Psoas muscle (tissue), 8 donors: Measurements from ENCODE around the gene MOB4. TPM values are rescaled to one million over a fixed set of nuclear protein-coding genes. Genes with fewer than 3 reads are reported as not detected.

ENCODE experiments used
- ATAC-seq, 4 donors: fragments of 200-7000 bp; cut with Tn5 transposase; one replicate each; pipeline ENCODE4 v1.9.1; 2020; ENCODE audit warnings: moderate library complexity in 3 of 4, mild to moderate bottlenecking in 2 of 4
- DNase-seq, 2 donors: peaks; one replicate each; pipeline ENCODE4 v3.0.0-alpha.2; 2020
- H3K27ac ChIP-seq: fragments of 200-600 bp; one replicate; pipeline ENCODE4 v1.8.0; 2022
- H3K27me3 ChIP-seq, 3 donors: fragments of 200-600 bp in 1 of 3; one replicate each; pipeline versions ENCODE4 v1.6.1 to v1.8.0; 2013 to 2022; ENCODE audit warnings: low read length in 2 of 3, mild to moderate bottlenecking in 2 of 3, moderate library complexity in 1 of 3; ENCODE audit not compliant: insufficient read depth in 3 of 3
- H3K36me3 ChIP-seq, 2 donors: fragments of 200-600 bp in 1 of 2; one replicate each; pipeline versions ENCODE4 v1.6.1 to v1.8.0; 2013 to 2022; ENCODE audit warnings: low read depth in 1 of 2, mild to moderate bottlenecking in 1 of 2, moderate library complexity in 1 of 2; ENCODE audit not compliant: insufficient read depth in 1 of 2
- H3K4me1 ChIP-seq: fragments of 200-600 bp; one replicate; pipeline ENCODE4 v1.8.0; 2022
- H3K4me3 ChIP-seq: fragments of 200-600 bp; one replicate; pipeline ENCODE4 v1.8.0; 2022; ENCODE audit warnings: mild to moderate bottlenecking
- H3K9me3 ChIP-seq: fragments of 200-600 bp; one replicate; pipeline ENCODE4 v1.8.0; 2022
- CTCF ChIP-seq: fragments of 200-600 bp; IDR thresholded peaks from one replicate; pipeline ENCODE4 v1.8.0; 2022; ENCODE audit warnings: antibody characterized with exemption
- WGBS, 3 donors: extraction: QIAGEN DNeasy Blood & Tissue Kit; methylation state at CpG; one replicate each; pipeline versions ENCODE4 v1.1.6 to v1.1.7; 2013; 5-methylcytosine and 5-hydroxymethylcytosine counted together
- intact Hi-C, 2 donors: fragments of 100-400 bp; cut with DNase I; formaldehyde crosslinking; loops; one replicate each; pipeline versions ENCODE4 v1.11.0 to v1.14.2; 2022
- polyA plus RNA-seq, 3 donors: library from polyadenylated mRNA; stranded (reverse); fragments of 200-250 nt; gene quantifications; one replicate each; pipeline ENCODE4 v1.2.3, GENCODE V29; 2013
- total RNA-seq, 4 donors: library from RNA; stranded (reverse); fragmentation: NEBNext Ultra II Directional in 2 of 4; extraction: Animal tissue kit (Norgen Biotek cat#: 25700) in 2 of 4; gene quantifications; one replicate each; pipeline versions ENCODE4 v1.2.1 to v1.2.4, GENCODE V29; 2021 to 2023
- donor health status: healthy with polysubstance abuse.
- donor health status: DM: no; HTN: no; CAD: no; lungs with moderate emphysema.
- donor health status: Bipolar disorder and iron deficiency.
- donor health status: healthy.
- donor health status: DM: yes; HTN: yes; CAD: no.
- donor health status: DM: no; HTN: no; CAD: no.
- donor health status: DM: no; HTN: no; CAD: no.
- donor health status: DM: yes; HTN: yes; CAD: no.

The MOB4 gene
- total and polyA plus RNA-seq, 7 donors = 22.7 to 57.6 (median 29.6) TPM

- Histone ChIP-seq H3K4me3 (no peak overlapping the region), H3K27me3 (no peaks in the 10 kb centered on the region), H3K27ac (no peak overlapping the region), H3K36me3 (peaks cover 0 to 57% of the 10 kb centered on the region in 2 donors), H3K4me1 (no peaks in the 10 kb centered on the region), H3K9me3 (no peaks in the 10 kb centered on the region)
- 93 to 97% (median 96%) methylated on average over 3 of the region's 3 CpGs for WGBS, 3 donors
- no peak for TF ChIP-seq CTCF
- peak in 1 of 4 donors; percentile 26 for ATAC-seq
- DNase-seq = no peak
- intact Hi-C loops = no loop called here
Measured at GRCh38 chr2:197558393-197558792, 42.5 kb downstream of the MOB4 start.

- no peak for ATAC-seq
- Histone ChIP-seq H3K9me3 (no peaks in the 10 kb centered on the region), H3K27ac (no peak overlapping the region), H3K4me1 (no peaks in the 10 kb centered on the region), H3K36me3 (peaks cover 0 to 44% of the 10 kb centered on the region in 2 donors), H3K27me3 (no peaks in the 10 kb centered on the region), H3K4me3 (no peak overlapping the region)
- no peak for TF ChIP-seq CTCF
- intact Hi-C loops = no loop called here
- 79 to 92% (median 87%) methylated on average over 5 of the region's 5 CpGs for WGBS, 3 donors
- no peak for DNase-seq
Measured at GRCh38 chr2:197559681-197560080, 43.8 kb downstream of the MOB4 start.

- no peak overlapping the region for H3K27ac ChIP-seq
- intact Hi-C loops = no loop called here
- H3K36me3 ChIP-seq = peaks cover 0 to 39% of the 10 kb centered on the region in 2 donors
- WGBS, 3 donors = 76 to 87% (median 81%) methylated on average over 9 of the region's 9 CpGs
- no peak for DNase-seq
- H3K4me3 ChIP-seq = no peak overlapping the region
- TF ChIP-seq CTCF = no peak
- H3K27me3 ChIP-seq = no peaks in the 10 kb centered on the region
- no peaks in the 10 kb centered on the region for H3K9me3 ChIP-seq
- no peaks in the 10 kb centered on the region for H3K4me1 ChIP-seq
- no peak for ATAC-seq
Measured at GRCh38 chr2:197560146-197560665, 44.3 kb downstream of the MOB4 start.

- Histone ChIP-seq H3K4me3 (no peak overlapping the region), H3K4me1 (no peaks in the 10 kb centered on the region), H3K27ac (no peak overlapping the region), H3K36me3 (no peaks in the 10 kb centered on the region), H3K9me3 (no peaks in the 10 kb centered on the region), H3K27me3 (no peaks in the 10 kb centered on the region)
- ATAC-seq (peak in 1 of 4 donors; percentile 52), DNase-seq (peak in 1 of 2 donors; percentile 55)
- intact Hi-C loops = no loop called here
- no peak for TF ChIP-seq CTCF
- WGBS, 3 donors = 59 to 67% (median 65%) methylated on average over 10 of the region's 10 CpGs
Measured at GRCh38 chr2:197571627-197572271, 55.9 kb downstream of the MOB4 start.

GRCh38 chr2:197573608-197574007 is 57.7 kb downstream of the MOB4 start:
- WGBS, 3 donors = 96 to 100% (median 98%) methylated on average over 2 of the region's 2 CpGs
- TF ChIP-seq CTCF = no peak
- H3K27me3 ChIP-seq = no peaks in the 10 kb centered on the region
- intact Hi-C loops = no loop called here
- H3K4me3 ChIP-seq = no peak overlapping the region
- no peak for DNase-seq
- no peaks in the 10 kb centered on the region for H3K36me3 ChIP-seq
- H3K9me3 ChIP-seq = no peaks in the 10 kb centered on the region
- H3K27ac ChIP-seq = no peak overlapping the region
- ATAC-seq = no peak
- no peaks in the 10 kb centered on the region for H3K4me1 ChIP-seq
